H1 (cell line): Measurements from ENCODE around the gene PLEKHH2.

Experiments used
- EZH2 ChIP-seq: fragments of 200-600 bp; sonication (generic); IDR thresholded peaks from 2 replicates; pipeline ENCODE4 v1.7.1; 2012; ENCODE audit warnings: low read depth, mild to moderate bottlenecking, moderate library complexity, low read length, inconsistent platforms; ENCODE audit not compliant: severe bottlenecking
- GABPA ChIP-seq: IDR thresholded peaks from 2 replicates; pipeline ENCODE4 v1.6.1; 2011; ENCODE audit warnings: mild to moderate bottlenecking, low read length, moderate library complexity, borderline replicate concordance; ENCODE audit not compliant: insufficient read depth
- JUND ChIP-seq: IDR thresholded peaks from 2 replicates; pipeline ENCODE4 v1.6.1; 2011; ENCODE audit warnings: mild to moderate bottlenecking, improper control_type of control experiment, low read length
- NRF1 ChIP-seq: IDR thresholded peaks from 2 replicates; pipeline ENCODE4 v1.6.1; 2011; ENCODE audit warnings: mild to moderate bottlenecking, low read depth, low read length, improper control_type of control experiment
- POLR2A ChIP-seq, 2 experiments: IDR thresholded peaks; 1 replicate in 1 of 2; 2 replicates in 1 of 2; pipeline ENCODE4 v1.6.1; 2011; ENCODE audit warnings: low read depth in 2 of 2, low read length in 2 of 2, mild to moderate bottlenecking in 2 of 2; ENCODE audit errors: control extremely low read depth in 1 of 2
- TF ChIP-seq, protein P1 (sequence below), 3 experiments: IDR thresholded peaks; 1 replicate in 2 of 3; 2 replicates in 1 of 3; pipeline versions ENCODE4 v1.5.1 to v1.6.1; 2011; ENCODE audit warnings: low read length in 3 of 3, mild to moderate bottlenecking in 3 of 3, inconsistent platforms in 2 of 3, low read depth in 1 of 3, moderate library complexity in 1 of 3; ENCODE audit not compliant: insufficient read depth in 1 of 3; ENCODE audit errors: control extremely low read depth in 1 of 3
- TF ChIP-seq, protein P2 (sequence below): IDR thresholded peaks from 2 replicates; pipeline ENCODE4 v1.6.1; 2011; ENCODE audit warnings: low read length, improper control_type of control experiment

DNA sequence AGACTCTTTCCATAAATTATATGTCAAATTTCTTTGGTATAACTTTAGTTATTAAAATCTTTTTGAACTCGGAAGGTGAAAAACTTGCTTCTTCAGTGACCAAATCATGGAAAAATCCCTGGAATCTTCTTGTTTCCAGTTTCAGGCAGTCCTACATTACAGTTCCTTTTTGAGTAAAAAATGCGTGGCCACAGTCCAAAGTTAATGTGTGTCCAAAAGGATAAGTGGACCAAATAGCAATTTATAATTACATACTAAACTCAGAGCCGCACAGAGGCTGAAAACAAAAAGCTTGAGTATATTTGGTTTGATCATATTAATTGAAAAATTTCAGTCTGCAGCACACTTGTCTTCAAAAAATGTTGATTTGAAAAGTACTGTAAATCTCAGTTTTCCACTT, 108.4 kb downstream of the PLEKHH2 start:
- TF ChIP-seq NRF1: no peak
- TF ChIP-seq, protein P1, sequence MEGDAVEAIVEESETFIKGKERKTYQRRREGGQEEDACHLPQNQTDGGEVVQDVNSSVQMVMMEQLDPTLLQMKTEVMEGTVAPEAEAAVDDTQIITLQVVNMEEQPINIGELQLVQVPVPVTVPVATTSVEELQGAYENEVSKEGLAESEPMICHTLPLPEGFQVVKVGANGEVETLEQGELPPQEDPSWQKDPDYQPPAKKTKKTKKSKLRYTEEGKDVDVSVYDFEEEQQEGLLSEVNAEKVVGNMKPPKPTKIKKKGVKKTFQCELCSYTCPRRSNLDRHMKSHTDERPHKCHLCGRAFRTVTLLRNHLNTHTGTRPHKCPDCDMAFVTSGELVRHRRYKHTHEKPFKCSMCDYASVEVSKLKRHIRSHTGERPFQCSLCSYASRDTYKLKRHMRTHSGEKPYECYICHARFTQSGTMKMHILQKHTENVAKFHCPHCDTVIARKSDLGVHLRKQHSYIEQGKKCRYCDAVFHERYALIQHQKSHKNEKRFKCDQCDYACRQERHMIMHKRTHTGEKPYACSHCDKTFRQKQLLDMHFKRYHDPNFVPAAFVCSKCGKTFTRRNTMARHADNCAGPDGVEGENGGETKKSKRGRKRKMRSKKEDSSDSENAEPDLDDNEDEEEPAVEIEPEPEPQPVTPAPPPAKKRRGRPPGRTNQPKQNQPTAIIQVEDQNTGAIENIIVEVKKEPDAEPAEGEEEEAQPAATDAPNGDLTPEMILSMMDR (IDR thresholded peaks at IDR 0.05; ENCODE audit: control extremely low read depth in 1 of 3, insufficient read depth in 1 of 3, low read depth in 1 of 3, low read length in 3 of 3): no peak
- no peak for TF ChIP-seq JUND
- no peak for TF ChIP-seq EZH2
- TF ChIP-seq, protein P2, sequence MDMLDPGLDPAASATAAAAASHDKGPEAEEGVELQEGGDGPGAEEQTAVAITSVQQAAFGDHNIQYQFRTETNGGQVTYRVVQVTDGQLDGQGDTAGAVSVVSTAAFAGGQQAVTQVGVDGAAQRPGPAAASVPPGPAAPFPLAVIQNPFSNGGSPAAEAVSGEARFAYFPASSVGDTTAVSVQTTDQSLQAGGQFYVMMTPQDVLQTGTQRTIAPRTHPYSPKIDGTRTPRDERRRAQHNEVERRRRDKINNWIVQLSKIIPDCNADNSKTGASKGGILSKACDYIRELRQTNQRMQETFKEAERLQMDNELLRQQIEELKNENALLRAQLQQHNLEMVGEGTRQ: no peak
- TF ChIP-seq GABPA: no peak
- no peak for TF ChIP-seq POLR2A (IDR thresholded peaks at IDR 0.05; ENCODE audit: control extremely low read depth in 1 of 2, low read depth in 2 of 2, low read length in 2 of 2)
